Smooth muscle cell of bladder (primary cell): ENCODE measurements around the gene NMUR1. TPM values are rescaled to one million over a fixed set of nuclear protein-coding genes. Genes with fewer than 3 reads are reported as not detected.

Experiments
- total RNA-seq: library from RNA; depleted of rRNA; stranded (reverse); fragments of >200 nt; gene quantifications from 2 replicates; pipeline ENCODE4 v1.2.3, GENCODE V29; 2014

Gene NMUR1, protein sequence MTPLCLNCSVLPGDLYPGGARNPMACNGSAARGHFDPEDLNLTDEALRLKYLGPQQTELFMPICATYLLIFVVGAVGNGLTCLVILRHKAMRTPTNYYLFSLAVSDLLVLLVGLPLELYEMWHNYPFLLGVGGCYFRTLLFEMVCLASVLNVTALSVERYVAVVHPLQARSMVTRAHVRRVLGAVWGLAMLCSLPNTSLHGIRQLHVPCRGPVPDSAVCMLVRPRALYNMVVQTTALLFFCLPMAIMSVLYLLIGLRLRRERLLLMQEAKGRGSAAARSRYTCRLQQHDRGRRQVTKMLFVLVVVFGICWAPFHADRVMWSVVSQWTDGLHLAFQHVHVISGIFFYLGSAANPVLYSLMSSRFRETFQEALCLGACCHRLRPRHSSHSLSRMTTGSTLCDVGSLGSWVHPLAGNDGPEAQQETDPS
- not detected in 2 replicates for total RNA-seq

GRCh38 chr2:231530099-231531011 lies at the start of gene NMUR1:
Gene NMUR1 (minus strand): TSS chr2:231530445. CDS start chr2:231530361, 84 bp downstream.

Other genes with a start within 250 kb of the NMUR1 start
- gene B3GNT7, start 134.7 kb downstream of the NMUR1 start, total RNA-seq = under 0.01 and 0.18 TPM in 2 replicates
- 117 and 198 TPM in 2 replicates for gene NCL, start 66.0 kb downstream of the NMUR1 start, total RNA-seq
- not detected in 2 replicates for gene TEX44, start 62.4 kb upstream of the NMUR1 start, total RNA-seq
- gene PTMA, start 178.1 kb upstream of the NMUR1 start, total RNA-seq = 522 and 581 TPM in 2 replicates